Activated CD4-positive, alpha-beta T cell treated with anti-CD3 and anti-CD28 coated beads, Interleukin-2, amount 50 U/mL, for 4 hours (primary cell): Measurements from ENCODE around the gene SPRED1.

Experiments
- DNase-seq, 2 experiments: peaks; one replicate each; pipeline ENCODE4 v3.0.0-alpha.2; 2020

SPRED1 gene

GRCh38 chr15:38252481-38253350, at the start of gene SPRED1:
Gene SPRED1 (plus strand): TSS chr15:38252836. CDS start chr15:38253186, 350 bp downstream.
- DNase-seq = no peak

- no peak for DNase-seq
Measured at GRCh38 chr15:38205526-38206272, 46.9 kb upstream of the SPRED1 start.

- DNase-seq = no peak
Measured at GRCh38 chr15:38207621-38208020, 45.0 kb upstream of the SPRED1 start.

GRCh38 chr15:38208206-38208605, 44.4 kb upstream of the SPRED1 start:
- DNase-seq = no peak

GRCh38 chr15:38208779-38209178, 43.9 kb upstream of the SPRED1 start:
- no peak for DNase-seq

GRCh38 chr15:38211249-38211648, 41.4 kb upstream of the SPRED1 start:
- no peak for DNase-seq

- DNase-seq = no peak
Measured at GRCh38 chr15:38211811-38212210, 40.8 kb upstream of the SPRED1 start.

- DNase-seq = no peak
Measured at GRCh38 chr15:38212729-38213351, 39.8 kb upstream of the SPRED1 start.

GRCh38 chr15:38213356-38213755, 39.3 kb upstream of the SPRED1 start:
- DNase-seq = no peak

- no peak for DNase-seq
Measured at GRCh38 chr15:38215707-38216106, 36.9 kb upstream of the SPRED1 start.

GRCh38 chr15:38216763-38217162, 35.9 kb upstream of the SPRED1 start:
- DNase-seq = no peak

GRCh38 chr15:38217191-38217595, 35.4 kb upstream of the SPRED1 start:
- no peak for DNase-seq

- DNase-seq = no peak
Measured at GRCh38 chr15:38217788-38218609, 34.6 kb upstream of the SPRED1 start.

GRCh38 chr15:38220606-38221273, 31.9 kb upstream of the SPRED1 start:
- DNase-seq = no peak

- no peak for DNase-seq
Measured at GRCh38 chr15:38224486-38224885, 28.1 kb upstream of the SPRED1 start.

- no peak for DNase-seq
Measured at GRCh38 chr15:38225381-38225780, 27.3 kb upstream of the SPRED1 start.

GRCh38 chr15:38226608-38227266, 25.9 kb upstream of the SPRED1 start:
- DNase-seq = no peak

- no peak for DNase-seq
Measured at GRCh38 chr15:38227941-38228340, 24.7 kb upstream of the SPRED1 start.

- DNase-seq = no peak
Measured at GRCh38 chr15:38228618-38229017, 24.0 kb upstream of the SPRED1 start.

- no peak for DNase-seq
Measured at GRCh38 chr15:38229705-38230310, 22.8 kb upstream of the SPRED1 start.

- no peak for DNase-seq
Measured at GRCh38 chr15:38231436-38231835, 21.2 kb upstream of the SPRED1 start.
